Nephron (organoid): ENCODE results near the gene GSG1L.

ENCODE experiments used
- H3K27ac Mint-ChIP-seq, 3 experiments: 2 replicates each; pipeline ENCODE4 v1.8.0; 2020; ENCODE audit warnings: mixed read lengths in 3 of 3, mild to moderate bottlenecking in 2 of 3, moderate library complexity in 1 of 3
- H3K27me3 Mint-ChIP-seq: 2 replicates; pipeline ENCODE4 v1.8.0; 2021; ENCODE audit warnings: low read depth, mild to moderate bottlenecking, moderate library complexity, mixed read lengths
- H3K36me3 Mint-ChIP-seq: 2 replicates; pipeline ENCODE4 v1.8.0; 2020; ENCODE audit warnings: low read depth, mixed read lengths
- H3K4me1 Mint-ChIP-seq: 2 replicates; pipeline ENCODE4 v1.8.0; 2020; ENCODE audit warnings: mixed read lengths
- H3K4me3 Mint-ChIP-seq, 3 experiments: 2 replicates each; pipeline ENCODE4 v1.8.0; 2020; ENCODE audit warnings: mild to moderate bottlenecking in 3 of 3, mixed read lengths in 3 of 3, moderate library complexity in 2 of 3
- H3K9me3 Mint-ChIP-seq: 2 replicates; pipeline ENCODE4 v1.8.0; 2020; ENCODE audit warnings: mixed read lengths
- CTCF ChIP-seq, 3 experiments: fragments of 200-600 bp; sonication (generic); IDR thresholded peaks; one replicate each; pipeline ENCODE4 v1.5.0; 2021; ENCODE audit warnings: antibody characterized with exemption in 3 of 3; ENCODE audit not compliant: unreplicated experiment in 3 of 3

The GSG1L gene

GRCh38 chr16:28096983-28097899 is 33.7 kb upstream of the GSG1L start:
- Mint-ChIP-seq H3K27ac (no peak overlapping the region), H3K4me1 (no peaks in the 10 kb centered on the region), H3K9me3 (no peaks in the 10 kb centered on the region), H3K36me3 (peaks cover 34% of the 10 kb centered on the region), H3K4me3 (no peak overlapping the region), H3K27me3 (no peaks in the 10 kb centered on the region)
- no peak for TF ChIP-seq CTCF (IDR thresholded peaks at IDR 0.05; ENCODE audit: unreplicated experiment in 3 of 3)

- Mint-ChIP-seq H3K9me3 (no peaks in the 10 kb centered on the region), H3K4me3 (no peak overlapping the region), H3K27me3 (no peaks in the 10 kb centered on the region), H3K27ac (peak overlapping the region in 1 of 3 experiments; percentile 11), H3K36me3 (peaks cover 13% of the 10 kb centered on the region), H3K4me1 (no peaks in the 10 kb centered on the region)
- TF ChIP-seq CTCF (IDR thresholded peaks at IDR 0.05; ENCODE audit: unreplicated experiment in 3 of 3) = no peak
Measured at GRCh38 chr16:28093385-28093725, 29.8 kb upstream of the GSG1L start.

- no peak for TF ChIP-seq CTCF (IDR thresholded peaks at IDR 0.05; ENCODE audit: unreplicated experiment in 3 of 3)
- H3K4me1 Mint-ChIP-seq = no peaks in the 10 kb centered on the region
- no peaks in the 10 kb centered on the region for H3K9me3 Mint-ChIP-seq
- peak overlapping the region in 1 of 3 experiments; percentile 25 for H3K4me3 Mint-ChIP-seq
- H3K27me3 Mint-ChIP-seq = no peaks in the 10 kb centered on the region
- H3K36me3 Mint-ChIP-seq = peaks cover 11% of the 10 kb centered on the region
- H3K27ac Mint-ChIP-seq = peak overlapping the region in 2 of 3 experiments; percentile 11 to 44
Measured at GRCh38 chr16:28092721-28093384, 29.3 kb upstream of the GSG1L start.

- Mint-ChIP-seq H3K36me3 (peaks cover 2% of the 10 kb centered on the region), H3K4me3 (no peak overlapping the region), H3K9me3 (no peaks in the 10 kb centered on the region), H3K27me3 (no peaks in the 10 kb centered on the region), H3K27ac (no peak overlapping the region), H3K4me1 (no peaks in the 10 kb centered on the region)
- no peak for TF ChIP-seq CTCF (IDR thresholded peaks at IDR 0.05; ENCODE audit: unreplicated experiment in 3 of 3)
Measured at GRCh38 chr16:28091656-28092055, 28.1 kb upstream of the GSG1L start.

- TF ChIP-seq CTCF (IDR thresholded peaks at IDR 0.05; ENCODE audit: unreplicated experiment in 3 of 3) = no peak
- H3K36me3 Mint-ChIP-seq = no peaks in the 10 kb centered on the region
- no peaks in the 10 kb centered on the region for H3K4me1 Mint-ChIP-seq
- H3K4me3 Mint-ChIP-seq = no peak overlapping the region
- no peaks in the 10 kb centered on the region for H3K27me3 Mint-ChIP-seq
- no peaks in the 10 kb centered on the region for H3K9me3 Mint-ChIP-seq
- H3K27ac Mint-ChIP-seq = no peak overlapping the region
Measured at GRCh38 chr16:28090646-28091377, 27.3 kb upstream of the GSG1L start.
